GM12892 (cell line): ENCODE results near the gene SDHD.

Experiments
- POLR2A ChIP-seq: IDR thresholded peaks from 2 replicates; pipeline ENCODE4 v1.6.1; 2011; ENCODE audit warnings: low read depth, low read length, control low read depth
- POLR2AphosphoS5 ChIP-seq: IDR thresholded peaks from 2 replicates; pipeline ENCODE4 v1.6.1; 2011; ENCODE audit warnings: low read depth, low read length, control low read depth
- TAF1 ChIP-seq: IDR thresholded peaks from 2 replicates; pipeline ENCODE4 v1.6.1; 2011; ENCODE audit warnings: low read depth, mild to moderate bottlenecking, control low read depth, low read length, borderline replicate concordance

DNA sequence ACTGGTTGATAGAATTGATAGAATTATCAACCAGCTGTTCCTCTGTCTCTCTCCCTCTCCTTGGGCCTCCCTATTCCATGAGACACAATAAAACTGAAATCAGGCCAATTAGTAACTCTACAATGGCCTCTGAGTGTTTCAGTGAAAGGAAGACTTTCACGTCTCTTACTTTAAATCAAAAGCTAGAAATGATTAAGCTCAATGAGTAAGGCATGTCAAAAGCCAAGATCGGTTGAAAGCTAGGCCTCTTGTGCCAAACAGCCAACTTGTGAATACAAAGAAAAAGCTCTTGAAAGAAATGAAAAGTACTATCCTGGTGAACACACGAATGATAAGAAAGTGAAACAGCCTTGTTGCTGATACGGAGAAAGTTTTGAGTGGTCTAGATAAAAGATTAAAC lies 29.5 kb upstream of the SDHD start:
- no peak for TF ChIP-seq POLR2A
- no peak for TF ChIP-seq TAF1
- no peak for TF ChIP-seq POLR2AphosphoS5
